ENCODE data around the gene CRYZ.

Gene CRYZ

GRCh38 chr1:74731399-74732052 is 1.3 kb downstream of the CRYZ start:
- no peak for DNase-seq

GRCh38 chr1:74729741-74730478 is 2.9 kb downstream of the CRYZ start:
- no peak for DNase-seq

DNA sequence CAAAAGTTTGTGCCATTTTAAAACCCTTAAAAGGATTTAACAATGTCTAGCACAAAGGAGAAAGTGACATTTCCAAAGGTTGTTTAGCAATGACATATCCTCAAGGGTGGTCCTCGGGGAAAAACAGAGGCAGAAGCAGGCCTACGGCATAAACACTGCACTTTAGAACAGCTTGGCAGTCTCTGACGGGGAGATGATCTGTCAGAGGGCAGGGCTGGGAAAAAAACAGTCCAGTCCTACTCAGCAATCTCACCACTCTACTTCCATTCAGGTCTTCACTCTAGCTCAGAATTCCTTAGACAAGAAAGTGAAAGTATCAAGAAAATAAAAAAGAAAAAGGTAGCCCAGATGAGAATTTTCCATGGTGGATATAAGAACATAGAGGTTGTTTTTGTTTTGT is 4.1 kb downstream of the CRYZ start:
- DNase-seq, result no peak

DNA sequence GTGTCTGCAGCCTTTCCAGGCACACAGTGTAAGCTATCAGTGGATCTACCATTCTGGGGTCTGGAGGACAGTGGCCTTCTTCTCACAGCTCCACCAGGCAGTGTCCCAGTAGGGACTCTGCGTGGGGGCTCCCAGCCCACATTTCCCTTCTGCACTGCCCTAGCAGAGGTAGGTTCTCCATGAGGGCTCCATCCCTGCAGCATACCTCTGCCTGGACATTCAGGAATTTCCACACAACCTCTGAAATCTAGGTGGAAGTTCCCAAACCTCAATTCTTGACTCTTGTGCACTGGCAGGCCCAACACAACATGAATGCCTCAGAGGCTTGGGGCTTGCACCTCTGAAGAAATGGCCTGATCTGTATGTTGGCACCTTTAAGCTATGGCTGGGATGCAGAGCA is 6.8 kb downstream of the CRYZ start:
- DNase-seq, result no peak

DNA sequence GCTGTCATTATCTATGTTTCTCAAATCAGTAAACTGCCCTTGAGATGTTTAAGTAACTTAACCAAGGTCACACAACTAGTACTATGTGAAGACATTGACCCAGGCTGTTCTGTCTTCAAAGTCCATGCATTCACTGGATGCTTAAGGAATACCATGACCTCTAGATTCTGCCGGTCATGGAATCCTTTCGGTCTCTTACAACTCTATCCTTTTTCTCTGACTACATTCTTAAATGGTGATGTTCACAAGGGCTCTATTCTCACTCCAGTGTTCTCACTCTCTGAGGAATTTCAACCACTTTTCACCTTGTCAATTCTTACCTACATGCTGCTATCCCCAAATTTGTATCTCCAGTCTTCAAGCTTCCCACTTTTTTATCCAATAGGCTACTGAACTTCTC is 15.2 kb downstream of the CRYZ start:
- no peak for DNase-seq

GRCh38 chr1:74716822-74717221 is 16.0 kb downstream of the CRYZ start:
- no peak for DNase-seq

GRCh38 chr1:74715806-74716205 is 17.0 kb downstream of the CRYZ start:
- DNase-seq, result no peak

- no peak for DNase-seq
Observed at GRCh38 chr1:74715236-74715502, 17.7 kb downstream of the CRYZ start.

DNA sequence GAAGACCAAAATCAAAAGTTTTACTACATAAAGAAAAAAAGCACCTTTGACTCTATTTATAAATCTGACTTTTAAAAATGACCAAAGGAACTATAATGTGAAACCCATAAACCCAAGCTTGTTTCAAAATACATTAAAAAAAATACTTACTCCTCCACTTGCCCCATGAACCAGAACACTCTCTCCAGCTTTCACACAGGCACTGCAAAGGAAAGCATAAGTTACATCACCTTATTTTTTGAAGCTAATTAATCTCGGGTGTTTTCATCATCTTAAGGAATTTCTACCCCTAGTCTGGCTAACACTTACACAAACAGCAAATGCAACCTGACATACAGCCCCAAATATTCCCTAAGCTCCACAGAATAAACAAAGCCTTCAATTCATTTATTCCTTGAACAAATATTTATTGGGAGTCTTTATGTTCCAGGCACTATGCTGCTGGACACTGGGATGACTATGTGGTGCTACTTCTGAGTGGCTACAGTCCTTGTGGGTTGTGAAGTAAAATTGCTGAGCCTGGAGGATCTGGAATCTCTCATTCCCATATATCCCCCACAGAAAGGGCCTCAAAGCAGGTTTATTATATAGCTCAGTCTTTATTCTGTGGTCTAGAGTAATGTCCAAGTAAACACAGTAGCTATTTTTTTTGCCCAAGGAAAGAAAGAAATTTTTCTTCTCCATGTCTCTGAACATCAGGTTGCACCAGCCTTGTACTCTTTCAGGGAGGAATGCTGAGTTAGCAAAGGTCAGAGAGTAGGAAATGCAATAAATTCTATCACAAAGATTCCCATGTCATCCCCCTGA is 18.2 kb downstream of the CRYZ start:
- no peak for DNase-seq

DNA sequence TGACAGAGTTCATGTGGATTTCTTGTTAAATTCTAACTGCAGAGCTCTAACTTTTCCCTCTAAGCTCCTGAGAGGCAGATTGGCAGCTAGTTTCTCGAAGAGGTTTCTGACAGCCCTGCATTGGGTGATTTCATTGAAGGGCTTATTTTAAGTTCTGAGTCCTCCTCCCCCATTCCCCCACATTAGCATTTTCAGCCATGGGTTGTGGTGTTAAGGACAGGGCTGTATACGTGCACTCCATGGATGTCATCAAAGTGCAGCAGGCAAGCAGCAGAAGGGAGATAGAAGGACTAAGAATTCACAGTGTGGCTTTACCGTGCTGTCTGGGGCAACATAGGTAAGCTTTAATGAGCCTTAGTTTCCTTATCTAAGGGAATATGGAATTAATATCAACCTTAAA is 19.0 kb downstream of the CRYZ start:
- no peak for DNase-seq

DNA sequence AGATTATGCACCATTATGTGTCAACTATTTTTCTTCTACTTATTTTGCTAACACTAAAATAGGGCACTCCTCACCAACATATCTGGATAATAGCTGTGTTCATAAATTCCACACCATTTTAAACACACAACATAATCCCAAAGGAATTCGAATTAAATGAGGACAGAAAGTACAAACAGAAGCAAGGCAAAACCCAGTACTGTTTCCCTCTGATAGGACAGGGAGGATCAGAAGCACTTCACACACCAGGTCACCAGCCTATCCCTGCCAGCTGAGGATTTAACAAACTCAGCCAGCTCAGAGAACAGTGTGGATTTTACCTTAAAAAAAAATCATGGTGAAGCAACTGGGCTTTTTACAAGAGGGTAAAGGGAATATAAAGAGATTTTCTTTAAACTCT is 20.0 kb downstream of the CRYZ start:
- DNase-seq, result no peak

DNA sequence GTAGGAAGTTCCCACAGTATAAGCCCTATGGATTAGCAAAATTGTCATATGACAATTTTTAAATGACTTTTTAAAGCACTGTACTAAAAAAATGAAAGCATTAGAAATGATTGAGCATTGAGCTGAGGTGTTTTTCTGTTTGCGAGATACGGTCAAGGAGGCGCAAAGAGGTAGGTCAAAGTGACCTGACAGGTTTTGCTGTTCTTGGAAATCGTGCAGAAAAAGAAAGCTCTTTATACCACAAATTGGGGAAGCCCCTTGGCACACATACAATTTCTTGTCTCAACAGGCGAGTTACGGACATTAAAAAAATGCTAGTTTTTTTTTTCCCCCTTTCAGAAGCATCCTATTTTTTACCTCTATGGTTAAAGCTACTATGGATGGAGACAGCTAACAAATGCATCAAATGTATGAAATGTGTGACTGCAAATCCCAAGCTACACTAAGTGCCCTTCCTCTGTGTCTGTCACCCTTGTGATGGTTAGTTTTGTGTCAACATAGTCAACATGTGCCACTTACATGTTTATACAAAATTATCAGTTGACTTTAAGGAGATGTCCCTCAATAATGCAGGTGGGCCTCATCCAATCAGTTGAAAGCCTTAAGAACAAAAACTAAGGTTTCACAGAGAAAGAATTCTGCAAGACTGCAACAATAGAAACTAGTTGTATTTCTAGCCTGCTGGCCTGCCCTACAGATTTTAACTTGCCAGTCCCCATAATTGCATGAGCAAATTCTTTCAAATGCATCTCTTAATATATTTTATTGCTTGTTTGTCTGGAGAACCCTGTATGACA is 29.3 kb downstream of the CRYZ start:
- no peak for DNase-seq

GRCh38 chr1:74699331-74699730 is 33.5 kb downstream of the CRYZ start:
- no peak for DNase-seq

GRCh38 chr1:74697832-74698231 is 35.0 kb downstream of the CRYZ start:
- DNase-seq, result no peak

GRCh38 chr1:74693473-74693872 is 39.4 kb downstream of the CRYZ start:
- no peak for DNase-seq

- peak in 1 of 58 donors; percentile 0 for DNase-seq
Observed at GRCh38 chr1:74690909-74691308, 41.9 kb downstream of the CRYZ start.

- no peak for DNase-seq
Observed at GRCh38 chr1:74690364-74690696, 42.5 kb downstream of the CRYZ start.

DNA sequence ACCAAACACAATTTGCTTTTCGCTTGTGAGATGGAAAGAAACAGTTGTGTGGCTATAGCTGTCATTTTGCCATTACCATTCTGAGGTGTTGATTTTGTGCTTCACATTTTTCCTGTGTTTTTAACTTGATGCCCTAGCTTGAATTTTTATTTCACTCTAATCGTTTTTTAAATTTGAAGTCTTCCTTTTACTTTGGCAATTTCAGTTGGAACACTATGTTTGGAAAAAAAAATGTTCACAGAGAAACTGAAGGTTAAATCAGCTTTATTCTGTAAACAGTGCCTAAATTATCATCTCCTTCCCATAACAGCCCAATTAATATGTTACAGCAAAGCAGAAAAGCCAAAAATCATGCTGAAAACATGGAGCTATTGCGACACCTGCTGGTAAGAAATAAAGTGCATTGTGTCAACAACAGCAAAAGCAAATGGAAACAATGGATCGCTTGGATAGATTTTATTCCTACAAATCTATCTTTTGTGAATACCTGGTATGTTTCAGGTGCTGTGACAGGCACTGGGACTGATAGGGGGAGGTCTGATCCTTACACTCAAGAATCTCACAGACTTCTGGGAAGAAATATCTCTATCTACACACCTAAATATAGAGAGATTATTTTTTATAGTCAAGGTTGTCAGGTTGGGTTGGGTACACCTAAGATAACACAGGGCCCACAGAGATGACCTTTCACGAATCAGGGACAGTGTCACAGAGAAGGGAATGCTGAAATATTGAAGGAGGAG is 43.1 kb downstream of the CRYZ start:
- DNase-seq, result peak in 32 of 58 donors; percentile 1 to 77 (median 18)

DNA sequence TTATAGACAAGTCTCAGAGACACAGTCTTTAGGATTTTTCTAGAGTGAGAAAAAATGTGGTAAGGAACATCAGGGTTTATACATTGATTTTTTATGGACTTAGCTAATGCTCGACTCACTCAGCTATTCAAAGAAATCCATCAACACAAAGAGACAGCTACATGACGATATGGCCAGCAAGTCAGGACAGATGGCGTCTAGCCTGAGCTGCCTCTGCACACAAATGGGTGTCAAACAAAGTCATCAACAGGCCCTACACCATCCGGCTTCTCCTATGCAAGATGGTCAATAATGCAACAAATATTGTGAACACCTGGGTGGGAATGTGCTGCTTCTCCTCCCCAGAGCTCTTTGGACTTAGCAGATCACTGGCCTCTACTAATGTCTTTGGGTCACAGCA is 45.9 kb downstream of the CRYZ start:
- peak in 1 of 58 donors; percentile 2 for DNase-seq

DNA sequence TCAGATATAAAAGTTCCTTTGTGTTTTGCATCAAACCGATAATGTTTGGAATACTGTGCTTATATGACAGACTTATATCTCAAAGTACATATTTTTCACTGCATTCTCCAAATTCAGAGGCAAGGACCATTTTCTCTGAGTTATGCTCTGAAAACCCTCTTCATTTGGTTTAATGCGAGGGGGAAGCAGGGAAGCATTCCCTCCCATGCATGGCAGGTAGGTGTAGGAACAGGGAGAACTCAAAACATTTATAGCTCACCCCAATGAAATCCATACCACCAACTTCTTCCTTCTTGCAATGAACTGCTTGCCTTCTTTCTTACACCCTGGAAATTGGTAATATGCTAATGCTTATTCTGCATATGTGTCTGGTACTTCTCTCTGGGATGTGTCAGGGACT is 48.5 kb downstream of the CRYZ start:
- no peak for DNase-seq

DNA sequence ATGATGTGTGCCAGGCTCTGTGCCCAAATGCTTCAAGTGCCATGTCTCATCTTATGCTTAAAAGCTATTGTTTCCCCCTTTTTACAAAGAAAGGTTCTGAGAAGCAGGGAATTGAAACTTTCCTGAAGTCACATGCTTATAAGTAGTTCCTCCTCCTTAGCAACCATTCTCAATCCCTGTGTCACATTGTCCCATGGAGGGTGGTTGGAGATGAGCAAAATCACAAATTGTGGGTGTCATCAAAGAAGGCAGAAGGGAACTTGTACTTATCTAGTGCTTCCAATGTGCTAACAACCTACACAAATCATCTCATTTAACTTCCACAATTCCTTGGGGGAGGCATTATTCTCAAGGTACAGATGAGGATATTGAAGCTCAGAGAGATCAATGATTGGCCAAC is 49.2 kb downstream of the CRYZ start:
- DNase-seq, result no peak

Data from anterior cingulate cortex (tissue), 58 donors.